ENCODE data around the gene LAMC3.

Gene LAMC3

GRCh38 chr9:131027048-131027871, 18.3 kb downstream of the LAMC3 start:
- TF ChIP-seq CTCF (IDR thresholded peaks at IDR 0.05; ENCODE audit: insufficient read depth, missing control alignments): no peak
- no peak for DNase-seq (ENCODE audit: insufficient read length, low spot score)
- no peak for FAIRE-seq

- TF ChIP-seq CTCF (IDR thresholded peaks at IDR 0.05; ENCODE audit: insufficient read depth, missing control alignments): no peak
- no peak for DNase-seq (ENCODE audit: insufficient read length, low spot score)
- FAIRE-seq: no peak
These were observed 18.9 kb downstream of the LAMC3 start for GRCh38 chr9:131027872-131028179.

GRCh38 chr9:131028221-131028884, 19.4 kb downstream of the LAMC3 start:
- FAIRE-seq (no peak), DNase-seq (ENCODE audit: insufficient read length, low spot score) (no peak)
- no peak for TF ChIP-seq CTCF (IDR thresholded peaks at IDR 0.05; ENCODE audit: insufficient read depth, missing control alignments)

GRCh38 chr9:131028931-131029573, 20.1 kb downstream of the LAMC3 start:
- DNase-seq (ENCODE audit: insufficient read length, low spot score) (no peak), FAIRE-seq (no peak)
- TF ChIP-seq CTCF (IDR thresholded peaks at IDR 0.05; ENCODE audit: insufficient read depth, missing control alignments): no peak

GRCh38 chr9:131029574-131029952, 20.6 kb downstream of the LAMC3 start:
- FAIRE-seq (no peak), DNase-seq (ENCODE audit: insufficient read length, low spot score) (no peak)
- TF ChIP-seq CTCF (IDR thresholded peaks at IDR 0.05; ENCODE audit: insufficient read depth, missing control alignments): no peak

GRCh38 chr9:131030239-131031004, 21.4 kb downstream of the LAMC3 start:
- no peak for TF ChIP-seq CTCF (IDR thresholded peaks at IDR 0.05; ENCODE audit: insufficient read depth, missing control alignments)
- FAIRE-seq: no peak
- DNase-seq (ENCODE audit: insufficient read length, low spot score): no peak

Measured in D721Med (cell line).